ENCODE measurements around the gene ADGRB3.

DNA sequence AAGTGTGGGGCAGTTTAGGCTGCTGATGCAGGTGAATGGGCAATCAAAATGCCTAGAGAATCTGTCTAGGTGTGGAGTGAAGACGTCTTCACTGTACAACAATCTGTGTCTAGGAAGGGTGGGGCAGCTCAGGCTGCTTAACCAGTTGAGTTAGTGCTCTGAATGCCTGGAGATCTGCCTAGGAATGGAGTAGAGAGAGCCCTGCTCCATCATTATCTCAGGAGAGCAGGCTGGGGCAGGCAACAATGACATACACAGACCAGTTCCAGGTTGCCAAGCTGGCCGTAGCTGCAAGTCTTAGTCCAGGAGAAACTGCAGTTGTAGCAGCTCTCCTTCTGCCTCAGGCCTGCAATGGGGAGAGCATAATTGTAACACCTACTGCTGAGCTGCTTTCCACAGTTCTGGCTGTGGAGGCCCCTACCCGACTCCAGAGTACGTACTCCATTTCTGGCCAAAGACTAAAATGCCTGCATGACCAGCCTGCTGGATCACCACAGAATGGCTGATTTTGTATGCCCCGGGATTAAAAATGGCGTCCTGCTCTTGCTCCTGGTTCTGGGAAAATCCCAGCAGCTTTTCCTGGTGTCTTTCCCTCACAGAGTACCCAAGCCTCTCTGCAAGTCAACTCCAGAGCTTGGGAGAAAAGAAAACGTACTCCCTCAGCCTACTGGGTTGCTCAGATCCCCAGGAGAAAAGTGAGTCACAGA lies 545.4 kb downstream of the ADGRB3 start:
- TF ChIP-seq, protein P1, sequence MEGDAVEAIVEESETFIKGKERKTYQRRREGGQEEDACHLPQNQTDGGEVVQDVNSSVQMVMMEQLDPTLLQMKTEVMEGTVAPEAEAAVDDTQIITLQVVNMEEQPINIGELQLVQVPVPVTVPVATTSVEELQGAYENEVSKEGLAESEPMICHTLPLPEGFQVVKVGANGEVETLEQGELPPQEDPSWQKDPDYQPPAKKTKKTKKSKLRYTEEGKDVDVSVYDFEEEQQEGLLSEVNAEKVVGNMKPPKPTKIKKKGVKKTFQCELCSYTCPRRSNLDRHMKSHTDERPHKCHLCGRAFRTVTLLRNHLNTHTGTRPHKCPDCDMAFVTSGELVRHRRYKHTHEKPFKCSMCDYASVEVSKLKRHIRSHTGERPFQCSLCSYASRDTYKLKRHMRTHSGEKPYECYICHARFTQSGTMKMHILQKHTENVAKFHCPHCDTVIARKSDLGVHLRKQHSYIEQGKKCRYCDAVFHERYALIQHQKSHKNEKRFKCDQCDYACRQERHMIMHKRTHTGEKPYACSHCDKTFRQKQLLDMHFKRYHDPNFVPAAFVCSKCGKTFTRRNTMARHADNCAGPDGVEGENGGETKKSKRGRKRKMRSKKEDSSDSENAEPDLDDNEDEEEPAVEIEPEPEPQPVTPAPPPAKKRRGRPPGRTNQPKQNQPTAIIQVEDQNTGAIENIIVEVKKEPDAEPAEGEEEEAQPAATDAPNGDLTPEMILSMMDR (IDR thresholded peaks at IDR 0.05) = no peak
- TF ChIP-seq POLR2A (IDR thresholded peaks at IDR 0.05) = no peak

Data from lower leg skin (tissue), 3 donors.